Measurements from ENCODE around the gene SKI.
"Not testable (repeated sequence)": the region's sequence is repeated elsewhere in the genome, so short reads cannot be mapped to it uniquely, and the experiment has no call there.

SKI gene

DNA sequence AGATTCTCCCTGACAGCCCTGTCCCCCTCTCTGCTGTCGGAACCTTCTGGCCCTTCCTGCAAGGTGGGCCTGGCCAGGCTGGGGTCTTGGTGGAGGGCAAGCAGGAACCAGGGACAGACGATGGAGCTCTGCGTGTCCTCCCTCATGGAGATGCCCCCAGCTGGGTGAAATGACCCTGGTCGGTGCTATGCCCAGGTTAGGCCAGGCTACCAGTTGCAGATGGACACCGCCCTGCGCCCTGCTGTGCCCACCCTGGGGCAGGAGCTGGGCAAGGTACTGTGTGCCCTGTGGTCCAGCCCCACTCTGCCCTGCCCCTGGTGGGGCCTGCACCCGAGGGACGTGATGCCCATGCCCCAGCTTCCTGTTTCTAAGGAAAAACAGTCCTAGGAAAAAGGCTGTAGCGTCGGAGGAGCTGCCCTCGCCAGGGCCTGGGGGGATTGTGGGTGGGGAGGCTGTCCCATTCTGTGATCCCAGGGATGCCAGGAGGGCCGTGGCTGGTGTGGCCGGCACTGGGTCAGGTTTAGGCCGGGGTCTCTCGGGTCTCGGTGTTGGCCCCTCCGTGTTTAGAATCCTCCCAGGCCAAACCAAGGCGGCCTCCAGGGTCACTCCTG, 85.6 kb downstream of the SKI start:
- DNase-seq, result no peak

DNA sequence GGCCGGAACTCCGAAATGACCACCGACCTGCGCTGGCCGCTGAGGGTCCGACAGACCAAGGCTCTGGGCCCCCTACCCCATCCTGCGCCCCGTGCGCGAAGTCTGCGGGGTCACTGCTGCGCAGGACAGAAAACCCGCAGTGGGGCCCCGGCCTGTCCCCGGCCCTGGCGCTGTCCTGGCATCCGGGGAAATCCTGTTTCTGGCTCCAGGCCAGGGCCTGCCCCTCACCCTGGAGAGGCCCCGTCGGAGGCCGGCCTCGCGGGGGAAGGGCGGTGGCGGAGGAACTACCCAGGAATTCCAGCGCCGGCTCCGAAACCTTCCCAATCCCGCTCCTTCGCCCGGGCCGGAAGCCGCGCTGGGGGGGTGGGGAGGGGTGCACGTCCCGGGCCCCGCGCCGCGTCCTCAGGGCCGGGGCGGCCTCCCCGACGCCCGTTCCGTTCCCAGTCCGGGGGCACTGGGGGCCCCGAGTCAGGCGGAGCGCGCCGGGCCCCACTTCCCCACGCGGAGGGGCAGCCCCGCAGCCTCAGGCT, 86.2 kb downstream of the SKI start:
- no peak for DNase-seq

DNA sequence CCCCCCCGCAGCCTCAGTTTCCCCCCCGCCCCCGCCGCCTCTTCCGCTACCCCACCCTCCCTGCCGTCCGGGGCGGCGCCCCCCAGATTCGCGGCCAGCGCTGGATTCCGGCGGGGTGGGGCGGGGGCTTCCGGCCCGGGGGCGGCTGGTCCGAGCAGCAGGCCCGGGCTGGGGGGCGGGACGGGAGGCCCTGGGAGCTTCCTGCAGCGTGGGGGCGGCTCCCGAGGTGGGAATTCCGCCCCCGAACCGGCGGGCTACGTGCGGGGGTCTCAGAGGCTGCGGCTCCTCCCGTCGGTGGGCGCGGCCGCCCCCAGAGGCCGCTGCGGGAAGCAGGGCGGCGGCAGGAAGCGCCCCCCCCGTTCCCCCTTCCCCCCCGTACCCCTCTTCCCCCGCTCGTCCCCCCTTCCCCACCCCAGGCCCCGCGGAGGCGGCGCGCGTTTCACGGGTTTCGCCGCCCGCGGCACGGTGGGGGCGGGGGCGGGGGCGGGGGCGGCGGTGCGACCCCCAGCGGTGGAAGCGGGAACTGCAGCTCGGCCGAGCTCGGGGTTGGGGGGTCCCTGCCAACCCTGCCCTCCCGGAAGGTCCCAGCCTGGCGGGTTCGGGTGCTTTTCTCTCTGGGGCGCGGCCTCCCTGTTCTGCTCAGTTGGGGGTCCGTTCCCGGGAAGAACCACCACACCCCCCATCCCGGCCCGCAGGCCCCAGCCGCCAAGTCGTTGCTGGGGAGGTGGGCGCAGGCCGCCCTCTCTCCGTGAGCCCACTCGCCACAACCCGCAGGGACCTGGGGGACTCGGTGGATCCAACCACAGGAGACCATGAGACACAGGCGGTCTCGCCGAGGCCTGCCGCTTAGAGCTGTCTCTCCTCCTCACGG, 86.9 kb downstream of the SKI start:
- peak; percentile 55 for DNase-seq

DNA sequence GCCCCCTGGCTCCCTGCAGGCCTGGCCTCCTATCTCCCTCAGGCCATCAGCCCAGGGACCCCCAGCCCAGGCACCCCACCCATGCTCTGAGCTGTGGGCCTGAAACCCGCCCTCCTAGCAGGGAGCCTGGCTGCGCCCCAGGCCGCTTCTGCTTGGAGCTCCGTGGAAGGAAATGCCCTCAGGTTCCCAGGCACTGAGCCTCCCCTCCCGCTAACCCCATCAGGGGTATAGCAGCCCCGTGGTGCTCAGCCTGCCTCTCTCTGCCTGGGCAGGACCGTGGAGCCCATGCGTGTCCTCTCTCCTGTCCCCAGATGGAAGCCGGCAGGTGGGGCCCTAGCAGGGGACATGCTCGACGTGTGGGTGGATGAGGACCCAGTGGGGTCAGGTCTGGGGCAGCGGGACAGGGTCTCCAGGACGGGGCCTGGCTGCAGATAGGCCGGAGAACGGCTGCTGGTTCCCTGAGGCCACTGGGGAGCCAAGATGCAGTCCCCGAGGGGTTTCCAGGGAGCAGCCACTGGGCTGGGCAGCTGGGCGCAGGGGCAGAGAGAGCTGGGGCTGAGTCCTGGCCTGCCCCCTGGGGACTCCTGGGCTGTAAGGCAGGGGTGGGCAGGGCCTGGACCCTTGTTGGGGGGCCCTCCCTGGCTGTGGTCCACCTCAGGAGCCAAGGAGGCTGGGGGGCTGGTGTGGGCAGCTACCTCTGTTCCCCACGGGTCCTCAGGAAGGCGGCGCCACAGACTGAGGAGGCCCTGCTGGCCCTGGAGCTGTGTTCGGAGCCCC, 87.7 kb downstream of the SKI start:
- DNase-seq, result no peak

DNA sequence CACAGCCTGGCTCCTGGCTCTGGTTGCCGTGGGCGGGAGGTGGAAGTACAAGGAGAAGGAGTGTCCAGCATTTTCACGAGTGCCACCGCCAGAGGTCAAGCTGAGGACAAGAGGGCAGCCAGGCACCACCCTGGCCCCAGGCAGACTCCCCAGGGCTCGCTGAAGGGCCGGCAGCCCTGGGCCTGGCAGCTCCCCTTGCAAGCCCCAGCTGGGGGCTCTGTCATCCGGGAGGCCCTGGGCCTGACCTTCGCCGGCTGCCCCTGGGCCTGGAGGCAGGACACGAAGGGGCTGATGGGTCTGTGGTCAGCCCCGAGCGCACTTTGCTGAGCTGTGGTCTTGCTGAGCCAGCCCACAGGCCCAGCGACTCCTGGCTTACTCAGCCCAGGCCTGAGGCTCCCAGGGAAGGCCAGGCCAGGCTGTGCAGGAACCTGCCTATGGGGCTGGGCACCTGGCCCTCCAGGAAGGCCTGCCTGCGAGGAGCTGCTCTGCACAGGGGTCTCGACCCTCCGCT, 88.4 kb downstream of the SKI start:
- DNase-seq, result no peak

DNA sequence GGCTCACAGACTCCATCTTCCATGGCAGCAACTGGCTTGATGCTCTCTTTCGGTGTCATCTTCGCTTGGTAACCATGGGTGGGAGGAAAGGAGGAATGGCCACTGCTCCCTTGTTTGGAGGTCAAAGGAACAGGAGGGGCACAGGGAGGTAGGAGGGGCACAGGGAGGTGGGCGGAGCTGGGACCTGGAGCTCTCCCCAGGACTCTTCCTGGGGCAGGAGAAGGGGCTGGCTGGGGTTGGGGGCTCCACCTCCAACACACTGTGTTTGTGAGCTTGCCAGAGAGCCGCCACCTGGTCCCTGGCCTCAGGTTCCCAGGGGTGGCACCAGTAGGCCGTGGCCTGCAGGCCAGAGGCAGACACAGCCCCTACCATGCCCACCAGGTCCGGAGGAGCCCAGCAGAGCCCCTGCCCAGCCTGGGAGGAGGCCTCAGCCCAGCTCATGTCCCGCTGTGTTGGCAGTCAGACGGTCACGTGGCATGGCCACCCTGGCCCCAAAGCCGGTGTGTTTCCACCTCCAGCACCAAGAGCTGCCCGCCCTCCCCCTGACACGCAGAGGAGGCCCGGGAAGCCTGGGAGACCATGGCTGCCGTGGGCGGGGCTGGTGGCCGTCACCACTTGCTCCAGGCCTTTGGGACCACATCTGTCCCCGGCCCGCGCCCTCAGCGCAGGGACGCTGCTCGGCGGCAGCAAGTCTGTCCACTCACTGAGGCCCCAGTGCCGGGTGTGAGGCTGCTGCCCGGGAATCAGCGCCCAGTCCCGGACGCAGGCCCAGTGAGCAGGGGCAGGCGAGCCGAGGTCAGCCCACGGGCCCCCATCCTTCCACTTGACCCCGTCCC, 89.3 kb downstream of the SKI start:
- DNase-seq, result no peak

DNA sequence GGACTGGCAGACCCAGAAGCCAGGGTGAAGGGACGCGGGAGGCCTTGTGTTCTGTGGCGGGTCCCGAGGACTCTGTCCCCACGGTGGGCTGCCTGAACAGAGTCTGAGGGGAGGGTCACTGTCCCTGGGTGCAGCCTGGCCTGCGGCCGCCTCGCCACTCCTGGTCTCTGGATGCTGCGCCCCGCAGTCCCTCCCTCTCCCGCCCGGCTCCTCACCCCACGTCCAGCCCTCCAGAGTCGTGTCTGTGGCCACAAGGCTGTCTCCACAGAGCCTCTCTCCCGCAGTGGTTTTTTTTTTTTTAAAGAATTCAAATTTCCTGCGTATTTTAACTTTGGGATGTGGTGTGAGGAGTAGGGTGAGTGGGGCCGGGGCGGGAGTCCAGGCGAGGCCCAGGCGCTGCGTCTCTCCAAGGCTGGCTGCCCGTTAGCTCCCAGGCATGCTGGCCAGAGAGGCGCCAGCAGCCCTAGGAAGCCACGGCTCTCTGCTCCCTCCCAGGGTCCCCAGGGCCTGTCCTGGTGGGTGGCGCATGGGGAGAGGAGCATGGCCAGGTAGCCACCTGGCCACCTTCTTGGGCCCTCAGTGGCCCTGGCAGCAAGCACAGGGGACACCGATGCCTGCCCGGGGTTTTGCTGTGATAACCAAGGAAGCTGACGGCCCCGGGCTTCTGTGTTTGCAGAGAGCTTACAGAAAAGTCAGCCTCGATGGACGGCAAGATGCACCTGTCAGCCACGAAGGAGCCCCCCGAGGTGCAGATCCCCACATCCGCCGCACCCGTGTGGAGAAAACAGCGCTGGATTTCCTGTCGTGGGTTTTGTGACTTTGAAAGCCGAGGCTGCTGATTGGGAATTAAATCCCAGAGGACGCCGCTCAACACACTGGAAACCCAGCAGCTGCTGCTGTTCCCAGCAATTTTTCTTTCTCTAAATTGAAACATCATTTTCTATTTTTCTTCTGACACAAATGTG, 90.5 kb downstream of the SKI start:
- no peak for DNase-seq

DNA sequence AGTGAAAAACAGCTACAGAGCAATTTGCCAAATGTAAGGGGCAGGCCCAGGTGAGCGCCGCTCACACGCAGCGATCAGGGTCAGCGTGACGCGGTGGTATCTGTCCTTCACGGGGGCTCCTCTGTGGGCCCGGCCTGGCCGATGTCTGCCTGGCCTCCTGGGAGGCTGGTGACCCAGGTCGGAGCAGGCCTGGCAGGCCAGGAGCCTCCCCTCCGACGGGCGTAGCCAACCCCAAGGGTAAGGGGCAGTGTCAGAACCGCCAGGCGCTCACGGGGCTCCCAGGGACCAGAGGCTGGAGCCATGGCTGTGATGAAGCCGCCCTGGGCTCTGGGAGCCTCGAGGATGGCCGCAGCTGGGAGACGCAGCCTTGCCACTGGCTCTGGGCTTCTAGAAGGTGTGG, 91.2 kb downstream of the SKI start:
- no peak for DNase-seq

DNA sequence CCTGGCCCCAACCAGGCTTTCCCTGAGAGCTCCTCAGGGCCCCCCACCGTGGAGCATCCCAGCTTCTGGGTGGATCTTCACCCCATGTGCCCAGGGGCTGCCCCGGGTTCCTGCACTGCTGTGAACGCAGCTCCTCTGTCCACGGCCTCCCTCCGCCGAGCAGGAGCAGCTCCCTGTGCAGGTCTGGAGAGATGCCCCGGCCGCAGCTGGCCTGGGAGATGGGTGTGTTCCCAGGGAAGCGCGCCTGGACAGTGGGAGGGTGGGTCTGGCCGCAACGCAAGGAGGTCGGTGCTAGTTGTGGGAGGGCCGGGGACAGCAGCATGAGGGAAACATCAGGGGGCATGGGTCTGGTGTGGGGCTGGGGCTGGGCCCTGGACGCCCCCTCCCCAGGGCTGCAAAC, 91.9 kb downstream of the SKI start:
- DNase-seq, result no peak

DNA sequence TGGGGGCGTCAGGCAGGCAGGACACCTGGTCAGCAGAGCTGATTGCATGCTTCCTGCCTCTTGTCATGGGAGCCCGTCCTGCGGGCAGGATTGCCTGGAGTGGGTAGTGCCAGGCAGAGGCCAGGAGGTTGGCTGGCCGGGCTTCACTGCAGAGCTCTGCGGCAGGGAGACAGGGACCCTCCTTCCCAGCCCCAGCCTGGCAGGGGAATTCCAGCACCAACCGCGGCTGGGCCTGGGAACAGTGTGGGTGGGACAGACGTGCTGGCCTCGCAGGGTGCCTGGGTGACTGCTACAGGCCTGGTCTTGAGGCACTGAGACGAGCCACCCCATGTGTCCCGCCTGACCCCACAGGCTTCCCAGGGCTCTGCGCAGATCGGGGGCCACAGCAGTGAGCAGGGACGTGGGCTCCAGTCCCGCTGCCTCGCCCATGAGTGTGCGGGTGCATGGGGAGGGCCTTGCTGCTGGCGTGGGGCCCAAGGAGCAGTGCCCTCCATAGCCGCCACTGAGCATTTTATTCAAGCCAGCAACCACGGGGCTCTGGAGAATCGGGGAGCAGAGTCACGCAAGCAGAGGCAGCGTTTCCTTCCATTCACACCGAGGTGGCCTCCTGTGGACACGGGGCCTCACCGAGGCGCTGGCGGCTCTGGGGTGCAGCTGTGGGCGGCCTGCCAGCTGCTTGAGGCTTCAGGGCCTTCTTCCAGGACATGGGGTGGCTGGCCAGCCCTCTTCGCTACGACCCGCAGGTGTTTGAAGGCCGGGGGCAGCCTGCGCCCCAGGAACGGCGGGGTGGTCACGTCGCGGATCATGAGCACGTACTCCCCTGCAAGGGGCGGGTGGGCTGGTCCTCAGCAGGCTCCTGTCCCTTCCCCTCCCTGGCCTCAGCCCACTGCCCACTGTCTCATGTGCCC, 92.9 kb downstream of the SKI start:
- DNase-seq, result no peak

DNA sequence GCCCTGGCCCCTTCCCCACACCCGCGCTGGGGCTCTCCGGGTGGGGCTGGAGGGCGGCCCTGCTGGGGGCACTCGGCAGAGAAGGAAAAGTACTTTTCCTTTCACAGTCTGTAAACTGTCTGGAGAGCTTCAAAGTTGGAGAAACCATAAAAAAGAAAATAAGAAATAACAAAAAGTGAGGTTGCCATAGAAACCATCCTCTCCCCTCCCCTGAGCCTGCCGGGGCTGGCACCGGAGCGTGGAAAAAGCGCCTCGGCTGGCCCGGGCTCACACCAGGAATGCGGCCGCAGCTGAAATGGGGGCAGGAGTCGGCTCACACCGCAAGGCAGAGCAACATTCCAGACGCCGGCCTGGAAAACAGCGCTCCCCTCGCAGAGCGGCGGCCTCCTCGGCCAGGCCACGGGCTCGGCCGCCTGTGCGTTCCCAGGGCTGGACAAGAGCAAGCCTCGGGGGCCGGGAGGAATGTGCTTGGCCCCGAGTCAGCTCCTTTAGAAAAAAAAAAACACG, 94.0 kb downstream of the SKI start:
- no peak for DNase-seq

DNA sequence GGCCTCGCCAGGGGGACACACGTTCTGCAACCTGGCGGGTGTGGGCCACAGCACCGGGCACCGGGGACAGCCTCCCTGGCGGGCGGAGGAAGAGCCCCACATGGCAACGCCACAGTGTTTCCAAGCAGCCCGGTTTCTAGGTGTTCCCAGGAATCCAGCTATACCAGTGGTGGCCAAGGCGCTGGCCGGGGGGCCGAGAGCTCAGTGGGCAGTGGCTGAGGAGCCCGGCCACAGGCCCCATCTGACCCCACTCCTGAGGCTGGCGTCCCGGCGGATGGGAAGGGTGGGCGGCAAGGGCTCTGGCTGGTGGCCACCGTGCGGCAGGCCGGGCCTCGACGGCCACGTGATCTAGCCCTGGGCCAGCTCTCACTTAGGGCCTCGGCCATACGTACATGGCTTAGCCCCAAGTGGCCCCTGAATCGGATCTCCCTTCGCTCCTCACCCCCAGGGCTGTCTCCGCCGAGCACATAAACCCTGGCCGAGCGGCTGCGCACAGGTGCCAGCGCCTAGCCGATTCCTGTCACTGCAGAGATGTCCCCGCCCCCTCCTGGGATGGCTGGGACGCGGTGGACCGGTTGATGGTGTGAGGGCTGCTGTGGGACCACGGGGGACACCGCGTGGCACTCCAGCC, 94.6 kb downstream of the SKI start:
- DNase-seq, result no peak

DNA sequence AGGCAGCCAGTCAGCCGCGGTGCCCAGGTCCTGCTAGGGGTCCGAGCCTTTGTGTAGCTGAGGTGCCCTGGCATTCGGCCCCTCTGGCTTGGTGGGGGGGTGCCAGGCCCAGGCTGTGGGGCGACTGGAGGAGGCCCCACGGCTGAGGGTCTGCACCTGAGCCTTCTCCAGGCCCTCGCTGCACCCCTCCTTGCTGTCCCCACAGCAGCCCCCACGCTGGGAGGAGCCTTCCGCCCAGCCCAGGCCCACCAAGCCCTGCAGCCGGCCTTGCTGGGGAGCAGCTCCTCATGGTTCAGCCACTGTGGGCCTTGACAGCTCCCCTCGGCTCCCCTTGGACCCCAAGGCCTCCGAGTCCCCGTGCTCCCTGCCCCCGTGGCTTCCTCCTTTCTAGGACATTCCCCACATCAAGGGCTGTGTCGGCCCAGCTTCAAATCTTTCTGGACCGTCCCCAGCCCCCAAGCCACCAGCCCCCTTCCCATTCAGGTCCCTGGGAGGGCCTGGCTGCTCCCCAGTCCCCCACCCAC, 95.4 kb downstream of the SKI start:
- no peak for DNase-seq

DNA sequence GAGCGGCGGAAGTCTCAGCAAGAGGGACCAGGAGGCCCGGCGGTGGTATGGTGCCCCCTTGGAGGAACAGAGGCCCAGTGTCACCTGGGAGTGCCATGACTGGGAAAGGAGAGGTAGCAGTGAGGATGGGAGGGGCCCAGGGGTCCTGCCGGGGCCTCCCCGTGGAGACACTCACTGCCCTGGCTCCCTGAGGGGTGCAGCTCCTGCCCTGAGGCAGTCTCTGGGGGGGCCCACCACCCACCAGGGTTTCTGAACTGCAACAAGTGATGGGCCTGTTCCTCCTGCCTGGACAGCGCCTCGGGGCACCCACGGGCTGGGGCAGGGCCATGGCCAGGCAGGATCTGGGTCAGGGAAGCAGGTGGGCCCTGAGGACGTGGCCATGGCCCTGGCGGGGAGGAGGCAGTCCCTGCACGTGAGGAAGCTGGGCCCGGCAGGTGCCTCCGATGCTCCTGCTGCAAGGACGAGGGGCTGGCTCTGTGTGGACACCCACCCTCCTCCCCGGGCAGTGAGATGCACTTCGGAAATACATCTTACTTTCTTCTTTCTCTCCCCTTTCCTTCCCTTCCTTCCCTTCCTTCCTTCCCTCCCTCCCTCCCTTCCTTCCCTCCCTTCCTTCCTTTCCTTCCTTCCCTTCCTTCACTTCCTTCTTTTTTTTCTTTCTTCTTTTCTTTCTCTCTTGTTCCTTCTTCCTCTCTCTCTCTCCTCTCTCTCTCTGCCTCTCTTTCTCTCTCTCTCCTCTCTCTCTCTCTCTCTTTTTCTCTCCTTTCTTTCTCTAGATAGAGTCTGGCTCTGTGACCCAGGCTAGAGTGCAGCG, 96.6 kb downstream of the SKI start:
- DNase-seq, result no peak

DNA sequence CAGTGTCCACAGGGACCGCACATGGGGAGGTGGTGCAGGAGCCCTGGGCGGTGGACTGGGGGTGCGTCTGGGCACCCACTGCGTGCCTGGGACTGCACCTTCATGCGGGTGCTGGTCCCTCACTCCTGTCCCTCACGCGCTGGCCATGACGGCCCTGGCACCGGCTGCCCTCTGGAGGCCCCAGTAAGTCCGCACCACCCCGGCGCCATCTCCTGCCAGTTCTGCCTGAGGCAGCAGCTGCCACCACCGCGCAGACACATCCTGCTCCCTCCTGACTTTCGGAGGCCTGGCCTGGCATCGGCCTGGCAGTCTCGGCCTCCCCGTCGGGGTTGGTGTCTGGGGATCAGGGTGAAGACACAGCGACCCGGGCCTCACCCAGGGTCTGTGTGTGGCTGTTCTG, 98.4 kb downstream of the SKI start:
- DNase-seq, result no peak

DNA sequence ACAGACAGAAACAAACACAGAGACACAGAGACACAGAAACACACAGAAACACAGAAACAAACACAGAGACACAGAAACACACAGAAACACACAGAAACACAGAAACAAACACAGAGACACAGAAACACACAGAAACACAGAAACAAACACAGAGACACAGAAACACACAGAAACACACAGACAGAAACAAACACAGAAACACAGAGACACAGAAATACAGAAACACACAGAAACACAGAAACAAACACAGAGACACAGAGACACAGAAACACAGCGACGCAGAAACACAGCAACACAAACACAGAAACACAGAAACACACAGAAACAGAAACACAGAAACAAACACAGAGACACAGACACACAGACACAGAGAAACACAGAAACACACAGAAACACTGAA, 99.0 kb downstream of the SKI start:
- DNase-seq, result not testable (repeated sequence)

DNA sequence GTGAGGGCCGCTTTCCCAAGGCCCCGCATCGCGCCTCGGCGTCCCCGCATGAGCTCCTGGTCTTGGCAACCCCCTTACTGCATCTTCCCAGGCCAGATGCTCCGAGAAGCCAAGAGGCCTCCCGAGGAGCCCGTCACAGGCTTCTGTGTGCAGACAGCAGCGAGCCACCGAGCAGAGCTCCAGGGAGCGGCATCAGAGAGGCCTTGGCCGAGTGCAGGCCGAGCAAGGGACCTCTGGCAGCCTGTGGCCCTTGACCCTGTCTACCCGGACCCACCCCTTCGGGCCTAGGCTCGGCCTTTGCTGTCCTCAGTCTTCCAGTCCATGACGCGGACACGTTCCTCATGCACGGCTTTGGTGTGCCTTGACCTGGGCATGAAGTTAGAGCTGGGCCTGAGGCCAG, 99.7 kb downstream of the SKI start:
- DNase-seq, result no peak

Measured in effector CD4-positive, alpha-beta T cell (primary cell).